GM10248 (cell line): ENCODE data around the gene TMEM39A.
A peak's percentile ranks its signal among the peaks of the same experiment; 100 is the strongest.

Source experiments
- CTCF ChIA-PET: fragments of 300-600 bp; sonication (Branson Sonifier 250); formaldehyde crosslinking; extraction: SDS; loops from one replicate; lab custom pipeline; 2021; ENCODE audit warnings: antibody characterized with exemption; lab: Yijun Ruan, JAX
- POLR2A ChIA-PET: fragments of 350-650 bp; sonication (Branson Sonifier 250); formaldehyde crosslinking; extraction: SDS; loops from one replicate; lab custom pipeline; 2020; ENCODE audit warnings: antibody characterized with exemption; lab: Yijun Ruan, JAX
- DNase-seq: peaks from one replicate; pipeline ENCODE4 v3.0.0; 2012; ENCODE audit errors: extremely low spot score
- CTCF ChIP-seq: IDR thresholded peaks from 2 replicates; pipeline ENCODE4 v1.5.1; 2012; ENCODE audit warnings: mild to moderate bottlenecking, low read depth; ENCODE audit errors: extremely low read depth, missing control alignments, control extremely low read depth

TMEM39A gene

GRCh38 chr3:119463171-119464169, at the start of gene TMEM39A:
Gene TMEM39A (minus strand): TSS chr3:119463615. CDS start chr3:119462074, 1,541 bp downstream.
- ChIA-PET CTCF (interaction anchor here (0.9 to 3.1 kb wide), 10 partner anchors 10 to 226 kb away, joined by 3 to 12 read pairs (median 4); partner anchors contain the start of genes B4GALT4 and TIMMDC1), POLR2A (interaction anchor here (0.7 to 1.4 kb wide), 8 partner anchors 8 to 98 kb away, joined by 3 to 5 read pairs (median 4); partner anchors contain the start of gene TIMMDC1)
- no peak for TF ChIP-seq CTCF
- peak; percentile 99 for DNase-seq

GRCh38 chr3:119510690-119511089, 47.3 kb upstream of the TMEM39A start:
- DNase-seq, result no peak
- no peak for TF ChIP-seq CTCF
- POLR2A ChIA-PET, result no interaction called here
- CTCF ChIA-PET, result no interaction called here

GRCh38 chr3:119508172-119508845, 44.9 kb upstream of the TMEM39A start:
- TF ChIP-seq CTCF, result no peak
- POLR2A ChIA-PET, result interaction anchor here (1.1 kb wide), 1 partner anchor 10 kb away, joined by 5 read pairs; the partner anchor contains the start of gene TIMMDC1
- CTCF ChIA-PET, result interaction anchor here (1.5 to 2.2 kb wide), 2 partner anchors 10 to 173 kb away, joined by 5 to 8 read pairs; no protein-coding TSS in a partner anchor
- DNase-seq, result no peak

GRCh38 chr3:119507404-119507803, 44.0 kb upstream of the TMEM39A start:
- TF ChIP-seq CTCF, result no peak
- no peak for DNase-seq
- POLR2A ChIA-PET, result interaction anchor here (0.6 to 1.3 kb wide), 2 partner anchors 9 to 199 kb away, joined by 3 to 4 read pairs; partner anchors contain the start of gene TIMMDC1
- CTCF ChIA-PET, result interaction anchor here (1.6 to 2.2 kb wide), 2 partner anchors 9 to 10 kb away, joined by 8 read pairs; partner anchors contain the start of gene TIMMDC1

GRCh38 chr3:119506631-119507030, 43.2 kb upstream of the TMEM39A start:
- ChIA-PET CTCF (interaction anchor here (1.6 kb wide), 1 partner anchor 8 kb away, joined by 8 read pairs; the partner anchor contains the start of gene TIMMDC1), POLR2A (interaction anchor here (1.3 kb wide), 1 partner anchor 8 kb away, joined by 3 read pairs; the partner anchor contains the start of gene TIMMDC1)
- DNase-seq, result no peak
- TF ChIP-seq CTCF, result no peak
